Measurements from ENCODE around the gene MOB3B.

- TF ChIP-seq SP1 (IDR thresholded peaks at IDR 0.05) (no peak), FOXA1 (IDR thresholded peaks at IDR 0.05) (no peak), PKNOX1 (IDR thresholded peaks at IDR 0.05) (no peak), ELF4 (IDR thresholded peaks at IDR 0.05) (no peak), NFRKB (IDR thresholded peaks at IDR 0.05) (no peak), TARDBP (IDR thresholded peaks at IDR 0.05) (no peak), HDGF (IDR thresholded peaks at IDR 0.05; ENCODE audit: borderline replicate concordance) (no peak), FOXM1 (IDR thresholded peaks at IDR 0.05; ENCODE audit: borderline replicate concordance) (no peak)
Measured at GRCh38 chr9:27473111-27473529, 56.5 kb downstream of the MOB3B start.
